Activated CD4-positive, alpha-beta T cell treated with anti-CD3 and anti-CD28 coated beads, Interleukin-2, amount 50 U/mL, for 24 hours (primary cell): ENCODE results near the gene PPP2R3A.

Experiments used
- DNase-seq, 2 donors: peaks; one replicate each; pipeline ENCODE4 v3.0.0-alpha.2; 2020; ENCODE audit warnings: low read depth in 1 of 2, low spot score in 1 of 2

PPP2R3A gene

GRCh38 chr3:136192831-136193230 is 227.3 kb downstream of the PPP2R3A start:
- DNase-seq: no peak

DNA sequence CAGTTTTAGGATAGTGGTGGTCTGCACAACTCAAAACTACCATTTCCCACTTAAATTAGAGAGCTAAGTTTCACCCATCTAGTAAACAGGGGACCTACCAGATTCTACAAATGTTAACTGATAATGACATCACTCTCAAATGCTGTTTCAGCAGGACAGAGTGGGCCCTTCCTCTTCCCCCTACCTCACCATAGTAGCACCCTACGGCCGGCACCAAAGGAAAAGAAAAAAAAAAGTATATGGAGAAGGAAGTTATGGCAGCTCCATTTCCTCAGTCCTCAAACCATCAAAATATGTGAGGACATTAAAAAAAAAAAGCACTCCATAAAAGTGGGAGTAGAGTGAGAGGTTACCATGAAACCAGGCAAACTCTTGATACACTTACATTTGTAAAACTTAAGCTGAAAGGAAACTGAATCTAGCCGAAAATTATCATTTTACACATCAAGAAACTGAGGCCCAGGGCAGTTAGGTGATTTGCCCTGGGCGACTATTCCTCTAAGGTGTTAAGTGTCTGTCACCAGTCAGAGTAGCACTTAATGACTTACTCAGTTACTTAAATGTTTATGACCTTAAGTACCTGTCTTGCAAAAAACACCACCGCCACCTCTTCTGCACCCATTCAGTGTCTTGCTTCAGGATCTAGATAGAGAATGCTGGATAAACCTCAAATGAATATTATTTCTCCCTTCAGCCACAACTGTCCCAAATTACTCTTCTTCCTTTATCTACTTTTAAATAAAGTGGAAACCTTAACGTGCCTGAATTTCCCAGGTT is 227.9 kb downstream of the PPP2R3A start:
- no peak for DNase-seq

- DNase-seq: peak; percentile 26 to 65
Observed at GRCh38 chr3:136194409-136195257, 229.1 kb downstream of the PPP2R3A start.

GRCh38 chr3:136195258-136196063 is 229.9 kb downstream of the PPP2R3A start:
- DNase-seq: peak in 1 of 2 donors; percentile 19

GRCh38 chr3:136196064-136196400 is 230.5 kb downstream of the PPP2R3A start, which contains the start of gene MSL2:
TSS of gene MSL2 (minus strand) at chr3:136196335. CDS start at chr3:136195113, 1,222 bp downstream.
- no peak for DNase-seq

- peak; percentile 99 to 100 for DNase-seq
Observed at GRCh38 chr3:136196401-136197158, 231.1 kb downstream of the PPP2R3A start.

DNA sequence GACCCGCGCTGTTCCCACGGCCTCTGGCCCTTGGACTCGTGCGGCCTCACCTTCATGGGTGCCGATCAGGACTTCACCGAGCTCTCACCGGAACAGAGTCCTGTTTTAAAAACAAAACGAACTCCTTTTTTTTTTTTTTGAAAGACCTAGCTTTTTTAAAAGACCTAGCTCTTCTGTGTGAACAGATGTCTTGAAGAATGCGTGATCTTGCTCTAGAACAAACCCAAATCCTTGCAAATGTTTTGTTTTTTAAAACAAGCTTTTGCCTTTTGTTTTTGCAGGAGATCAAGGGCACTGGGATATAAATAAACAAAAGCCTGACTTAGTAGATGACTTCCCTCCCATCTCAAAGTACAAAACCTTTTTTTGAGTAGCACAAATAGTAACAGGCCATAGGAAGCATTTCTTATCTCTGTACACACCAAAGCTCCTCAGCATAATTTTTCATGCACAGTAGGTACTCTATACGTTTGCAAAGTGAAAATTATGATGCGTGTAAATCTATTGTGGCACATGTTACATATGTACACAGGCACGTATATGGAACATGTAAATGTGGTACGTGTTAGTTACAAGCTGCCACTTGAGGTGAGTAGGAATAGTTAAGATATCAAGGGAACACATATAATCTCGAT is 231.7 kb downstream of the PPP2R3A start:
- DNase-seq: no peak
